PC-3 (cell line): ENCODE measurements around the gene RPS6KA1. TPM values are rescaled to one million over a fixed set of nuclear protein-coding genes. Genes with fewer than 3 reads are reported as not detected.

ENCODE experiments used
- ATAC-seq: fragments of 200-7000 bp; cut with Tn5 transposase; 2 replicates; pipeline ENCODE4 v1.9.1; 2020; ENCODE audit warnings: mild to moderate bottlenecking, moderate library complexity
- BruUV-seq: library from RNA; stranded (reverse); fragments of 400-500 nt; replicated peaks from 2 replicates; lab custom pipeline; 2021; lab: Mats Ljungman, UMichigan
- CTCF ChIA-PET: fragments of 300-600 bp; sonication (Branson Sonifier 250); formaldehyde crosslinking; loops from one replicate; lab custom pipeline; 2022; ENCODE audit warnings: antibody characterized with exemption; lab: Charles Lee
- POLR2A ChIA-PET: fragments of 300-600 bp; sonication (Branson Sonifier 250); formaldehyde crosslinking; loops from one replicate; lab custom pipeline; 2022; ENCODE audit warnings: antibody characterized with exemption; ENCODE audit not compliant: unreplicated experiment; lab: Charles Lee
- DNase-seq: peaks from one replicate; pipeline ENCODE4 v3.0.0-alpha.2; 2015
- H2AFZ ChIP-seq: fragments of 300-600 bp; sonication (generic); 2 replicates; pipeline ENCODE4 v1.6.0; 2016; ENCODE audit warnings: antibody characterized with exemption, low read length
- H3F3A ChIP-seq: fragments of 300-600 bp; sonication (generic); one replicate; pipeline ENCODE4 v1.6.0; 2017; ENCODE audit warnings: antibody characterized with exemption, low read length, control low read depth, mild to moderate bottlenecking; ENCODE audit not compliant: unreplicated experiment
- H3K27ac ChIP-seq: fragments of 300-600 bp; sonication (generic); 2 replicates; pipeline ENCODE4 v1.5.1; 2016; ENCODE audit warnings: mild to moderate bottlenecking, low read length
- H3K27me3 ChIP-seq: fragments of 300-600 bp; sonication (generic); 2 replicates; pipeline ENCODE4 v1.6.1; 2016; ENCODE audit warnings: low read length, mixed read lengths
- H3K36me3 ChIP-seq: fragments of 300-600 bp; sonication (generic); 2 replicates; pipeline ENCODE4 v1.6.1; 2016; ENCODE audit warnings: low read depth, mixed run types, low read length, mixed read lengths
- H3K4me1 ChIP-seq: fragments of 300-600 bp; sonication (generic); 2 replicates; pipeline ENCODE4 v1.5.1; 2016; ENCODE audit warnings: low read length; ENCODE audit not compliant: insufficient read depth
- H3K4me2 ChIP-seq: fragments of 300-600 bp; sonication (generic); 2 replicates; pipeline ENCODE4 v1.6.0; 2016; ENCODE audit warnings: low read length
- H3K4me3 ChIP-seq: fragments of 300-600 bp; sonication (generic); 2 replicates; pipeline ENCODE4 v1.5.1; 2016; ENCODE audit warnings: mild to moderate bottlenecking, low read length, mixed read lengths
- H3K79me2 ChIP-seq: fragments of 300-600 bp; sonication (generic); 2 replicates; pipeline ENCODE4 v1.6.1; 2017; ENCODE audit warnings: low read length, mixed read lengths
- H3K9ac ChIP-seq: fragments of 300-600 bp; sonication (generic); 2 replicates; pipeline ENCODE4 v1.6.0; 2016; ENCODE audit warnings: mild to moderate bottlenecking, low read length
- H3K9me2 ChIP-seq: fragments of 300-600 bp; sonication (generic); replicated peaks from 2 replicates; pipeline ENCODE4 v1.6.1; 2016; ENCODE audit warnings: mixed run types, low read length, mixed read lengths
- H3K9me3 ChIP-seq: fragments of 300-600 bp; sonication (generic); 2 replicates; pipeline ENCODE4 v1.6.1; 2016; ENCODE audit warnings: low read length, mixed read lengths
- H4K20me1 ChIP-seq: fragments of 300-600 bp; sonication (generic); 2 replicates; pipeline ENCODE4 v1.6.1; 2016; ENCODE audit warnings: low read length, mixed read lengths
- CTCF ChIP-seq: fragments of 300-600 bp; sonication (generic); conservative IDR thresholded peaks from 2 replicates; pipeline ENCODE4 v1.5.1; 2017; ENCODE audit warnings: antibody characterized with exemption, low read depth, mild to moderate bottlenecking, low read length
- EZH2 ChIP-seq: fragments of 300-600 bp; sonication (generic); IDR thresholded peaks from one replicate; pipeline ENCODE4 v1.6.1; 2017; ENCODE audit warnings: antibody characterized with exemption, mild to moderate bottlenecking, low read length; ENCODE audit not compliant: unreplicated experiment
- EZH2phosphoT487 ChIP-seq: fragments of 300-600 bp; sonication (generic); IDR thresholded peaks from 2 replicates; pipeline ENCODE4 v1.6.1; 2018; ENCODE audit warnings: mild to moderate bottlenecking, antibody characterized with exemption, low read length, borderline replicate concordance
- intact Hi-C: fragments of 100-400 bp; cut with micrococcal nuclease; formaldehyde crosslinking; loops from 2 replicates; pipeline ENCODE4 v1.9.0; 2023
- total RNA-seq: library from RNA; depleted of rRNA; stranded (reverse); fragments of >200 nt; gene quantifications from 2 replicates; pipeline ENCODE4 v1.2.3, GENCODE V29; 2014

Gene RPS6KA1
- total RNA-seq, 1 experiment from 2014 or later, result 98.2 TPM

DNA sequence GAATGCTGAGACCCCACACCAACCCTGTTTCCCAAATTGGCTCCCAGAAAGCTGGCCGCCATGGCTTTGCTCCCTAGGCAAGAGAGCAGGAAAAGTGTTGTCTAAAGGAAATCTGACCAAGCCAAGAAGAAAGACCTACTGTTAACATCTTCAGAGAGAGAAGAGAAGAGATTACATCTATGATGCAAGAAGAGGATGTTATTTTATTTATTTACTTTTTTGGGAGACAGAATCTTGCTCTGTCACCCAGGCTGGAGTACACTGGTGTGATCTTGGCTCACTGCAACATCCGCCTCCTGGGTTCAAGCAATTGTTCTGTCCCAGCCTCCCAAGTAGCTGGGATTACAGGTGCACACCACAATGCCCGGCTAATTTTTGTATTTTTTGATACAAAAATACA lies 35.6 kb upstream of the RPS6KA1 start:
- BruUV-seq, result no TSS peak

DNA sequence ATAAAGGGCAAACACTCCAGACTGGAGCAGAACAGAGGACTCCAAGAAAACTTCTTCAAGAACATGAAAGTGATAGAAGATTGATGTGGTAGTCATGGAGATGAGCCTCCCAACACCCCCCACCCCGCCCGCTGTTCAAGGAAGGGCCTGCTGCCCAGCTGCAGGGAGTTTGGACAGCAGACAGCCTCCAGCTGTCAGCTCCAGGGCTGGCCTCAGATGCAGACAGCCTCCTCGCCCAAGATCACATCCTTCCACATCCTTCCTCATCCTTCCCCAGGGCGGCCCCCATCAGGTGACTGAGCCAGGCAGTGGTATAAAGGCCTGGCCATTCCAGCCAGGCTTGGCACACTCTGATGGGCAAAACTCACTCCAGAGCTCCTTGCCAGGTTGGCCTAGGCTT lies 32.7 kb upstream of the RPS6KA1 start:
- Histone ChIP-seq H3K4me3 (no peak overlapping the region), H3K9me3 (no peaks in the 10 kb centered on the region), H3K27ac (no peak overlapping the region), H3K9ac (no peak overlapping the region), H3K4me1 (peaks cover 17% of the 10 kb centered on the region), H3K9me2 (no peaks in the 10 kb centered on the region), H3K79me2 (no peaks in the 10 kb centered on the region), H3K4me2 (no peak overlapping the region), H3K27me3 (no peaks in the 10 kb centered on the region), H2AFZ (no peak overlapping the region), H4K20me1 (no peaks in the 10 kb centered on the region), H3K36me3 (no peaks in the 10 kb centered on the region), H3F3A (no peaks in the 10 kb centered on the region)
- ChIA-PET CTCF (no interaction called here), POLR2A (no interaction called here)
- ATAC-seq (no peak), DNase-seq (no peak)
- TF ChIP-seq EZH2 (no peak), EZH2phosphoT487 (no peak), CTCF (no peak)
- no TSS peak for BruUV-seq
- intact Hi-C loops, result no loop called here

More for the DNA sequence above, 35.6 kb upstream of the RPS6KA1 start:
- Histone ChIP-seq H3K27me3 (no peaks in the 10 kb centered on the region), H3K4me3 (no peak overlapping the region), H3K4me2 (no peak overlapping the region), H3K27ac (no peak overlapping the region), H3K36me3 (no peaks in the 10 kb centered on the region), H2AFZ (no peak overlapping the region), H3K9me3 (no peaks in the 10 kb centered on the region), H3K9me2 (no peaks in the 10 kb centered on the region), H3K4me1 (no peaks in the 10 kb centered on the region), H3K79me2 (no peaks in the 10 kb centered on the region), H4K20me1 (no peaks in the 10 kb centered on the region), H3F3A (no peaks in the 10 kb centered on the region), H3K9ac (no peak overlapping the region)
- ATAC-seq (no peak), DNase-seq (no peak)
- no peak for TF ChIP-seq EZH2
- TF ChIP-seq CTCF, result no peak
- no peak for TF ChIP-seq EZH2phosphoT487
- POLR2A ChIA-PET, result no interaction called here
- intact Hi-C loops, result no loop called here
- CTCF ChIA-PET, result no interaction called here

GRCh38 chr1:26498894-26499293 lies 30.7 kb upstream of the RPS6KA1 start:
- H3K9me3 ChIP-seq, result no peaks in the 10 kb centered on the region
- CTCF ChIA-PET, result no interaction called here
- no peaks in the 10 kb centered on the region for H3K9me2 ChIP-seq
- H3K9ac ChIP-seq, result no peak overlapping the region
- H3K4me3 ChIP-seq, result no peak overlapping the region
- H3F3A ChIP-seq, result no peaks in the 10 kb centered on the region
- TF ChIP-seq CTCF (no peak), EZH2phosphoT487 (no peak), EZH2 (no peak)
- H3K79me2 ChIP-seq, result no peaks in the 10 kb centered on the region
- no peaks in the 10 kb centered on the region for H3K36me3 ChIP-seq
- no peak overlapping the region for H3K27ac ChIP-seq
- H2AFZ ChIP-seq, result no peak overlapping the region
- POLR2A ChIA-PET, result no interaction called here
- H3K4me1 ChIP-seq, result peaks cover 19% of the 10 kb centered on the region
- no peak overlapping the region for H3K4me2 ChIP-seq
- BruUV-seq, result TSS peak; percentile 68
- intact Hi-C loops, result no loop called here
- no peaks in the 10 kb centered on the region for H3K27me3 ChIP-seq
- no peak for ATAC-seq
- DNase-seq, result no peak
- no peaks in the 10 kb centered on the region for H4K20me1 ChIP-seq
